CD4-positive, alpha-beta T cell treated with Interleukin-10 for 1 hour (primary cell): ENCODE data around the gene CAMK1G.

Source experiments
- DNase-seq: peaks from one replicate; pipeline ENCODE4 v3.0.0-alpha.2; 2020

CAMK1G gene

DNA sequence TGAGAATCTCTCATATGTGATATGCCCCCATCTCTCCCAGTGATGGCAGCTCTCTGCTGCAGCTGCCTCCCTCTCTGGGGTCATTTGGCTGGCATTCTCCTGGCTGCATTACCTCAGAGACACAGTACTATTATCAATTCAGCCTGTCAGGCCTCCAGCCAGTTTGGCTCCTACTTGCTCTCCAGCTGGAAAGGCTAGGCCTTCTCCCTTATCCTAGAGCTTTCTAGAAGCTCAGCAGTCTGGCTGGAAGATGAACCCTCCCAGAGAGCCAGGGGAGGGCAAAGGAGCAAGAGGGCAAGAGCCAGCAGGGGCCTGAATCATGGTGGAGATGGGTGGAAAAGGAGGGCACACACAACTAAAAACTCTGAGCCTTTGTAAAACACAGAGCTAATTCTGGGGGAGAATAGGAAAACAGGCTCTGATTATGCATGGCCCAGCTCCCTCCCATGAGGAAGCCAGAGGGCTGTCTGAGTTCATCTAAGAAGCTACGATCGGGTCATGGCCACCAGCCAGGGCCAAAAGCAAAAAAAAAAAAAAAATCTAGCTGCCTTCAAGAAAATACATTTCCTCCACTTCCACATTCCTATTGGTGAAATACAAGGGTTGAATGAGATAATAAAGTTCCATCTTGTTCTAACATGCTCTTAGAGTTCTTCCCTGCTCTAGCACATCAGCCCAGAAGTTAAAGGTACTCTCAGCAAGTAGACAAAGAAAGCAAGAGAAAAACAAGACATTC is 59.9 kb downstream of the CAMK1G start:
- no peak for DNase-seq

- no peak for DNase-seq
These were observed 62.3 kb downstream of the CAMK1G start for GRCh38 chr1:209645574-209646452.

DNA sequence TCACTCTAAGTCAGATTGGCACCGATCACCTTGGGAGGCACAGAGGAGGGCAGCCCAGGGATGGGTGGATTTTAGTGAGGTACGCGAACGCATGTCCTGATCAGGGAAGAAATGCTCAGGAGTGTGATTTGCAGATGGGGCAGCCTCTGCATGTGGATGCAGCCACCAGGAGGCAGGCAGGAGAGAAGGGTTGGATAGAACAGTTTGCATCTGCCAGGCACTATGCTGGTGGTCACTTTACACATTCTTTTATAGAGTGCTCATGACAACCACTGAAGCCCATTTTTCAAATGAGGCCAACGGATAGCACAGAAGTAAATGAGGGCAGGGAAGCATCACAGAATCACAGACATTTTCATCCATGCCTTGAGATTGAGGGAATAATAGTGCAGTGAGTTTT is 63.0 kb downstream of the CAMK1G start:
- DNase-seq, result no peak

- no peak for DNase-seq
These were observed 63.6 kb downstream of the CAMK1G start for GRCh38 chr1:209647156-209647555.

- DNase-seq, result no peak
These were observed 64.8 kb downstream of the CAMK1G start for GRCh38 chr1:209648346-209648745.

DNA sequence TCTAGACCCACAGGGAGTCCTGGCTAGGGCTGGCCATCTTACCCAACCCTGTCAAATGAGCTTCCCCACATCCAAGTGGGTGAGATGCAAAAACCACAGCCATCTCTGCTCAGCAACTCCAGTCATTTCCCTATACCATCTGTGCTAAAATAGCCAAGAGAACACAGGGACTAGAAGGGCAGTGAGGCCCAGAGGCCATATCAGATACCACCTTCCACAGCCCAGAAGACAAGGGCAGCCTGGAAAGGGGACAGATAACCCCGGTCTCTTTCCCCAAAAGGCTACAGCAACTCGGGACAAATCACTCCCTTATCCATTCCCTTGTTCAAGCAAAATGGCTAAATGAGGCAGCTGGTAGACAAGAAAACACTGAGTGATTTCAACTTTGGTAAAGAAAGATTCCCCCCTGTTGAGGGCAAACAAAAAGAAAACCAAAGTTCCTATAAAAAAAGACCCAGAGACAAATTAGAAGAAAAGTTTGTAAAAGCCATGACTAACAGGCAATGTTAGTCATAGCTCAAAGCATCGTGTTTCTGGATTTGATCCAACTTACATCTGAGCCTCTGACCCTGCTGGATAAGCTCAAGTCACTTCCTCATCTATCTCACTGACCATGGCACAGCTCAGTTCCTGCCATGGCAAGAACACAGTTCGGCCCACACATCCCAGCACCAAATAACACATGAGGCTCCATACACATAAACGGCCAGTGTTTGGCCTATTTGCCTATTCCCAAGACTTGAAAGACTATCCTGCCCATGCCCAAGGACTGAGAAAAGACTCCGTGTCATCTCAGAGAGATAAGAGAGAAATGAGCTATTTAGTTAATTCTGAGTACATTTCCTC is 65.6 kb downstream of the CAMK1G start:
- no peak for DNase-seq

DNA sequence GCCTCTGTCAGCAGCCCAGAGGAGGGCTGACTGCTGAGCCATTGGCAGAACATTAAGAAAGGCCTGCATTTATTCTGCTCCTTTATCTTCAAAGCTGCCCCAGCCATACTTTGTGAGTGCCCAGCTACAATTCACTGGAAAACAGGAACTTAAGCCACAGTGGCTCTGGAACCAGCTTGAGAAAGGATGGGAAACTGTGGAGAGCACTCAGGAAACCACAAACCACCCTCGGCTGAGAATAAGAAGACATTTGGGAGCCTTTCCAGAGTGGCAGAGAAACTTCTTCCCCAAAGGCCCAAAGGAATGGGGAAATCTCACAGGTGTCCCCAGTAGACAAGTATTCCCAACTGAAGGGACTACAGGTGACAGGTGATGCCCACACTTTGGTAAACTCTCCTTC is 66.9 kb downstream of the CAMK1G start:
- no peak for DNase-seq

GRCh38 chr1:209651138-209651587 is 67.6 kb downstream of the CAMK1G start:
- DNase-seq, result peak; percentile 54

- no peak for DNase-seq
These were observed 68.7 kb downstream of the CAMK1G start, which contains the start of gene LAMB3 for GRCh38 chr1:209652121-209652735. TSS of gene LAMB3 (minus strand) at chr1:209652425. CDS start at chr1:209650944, 1,481 bp downstream.

DNA sequence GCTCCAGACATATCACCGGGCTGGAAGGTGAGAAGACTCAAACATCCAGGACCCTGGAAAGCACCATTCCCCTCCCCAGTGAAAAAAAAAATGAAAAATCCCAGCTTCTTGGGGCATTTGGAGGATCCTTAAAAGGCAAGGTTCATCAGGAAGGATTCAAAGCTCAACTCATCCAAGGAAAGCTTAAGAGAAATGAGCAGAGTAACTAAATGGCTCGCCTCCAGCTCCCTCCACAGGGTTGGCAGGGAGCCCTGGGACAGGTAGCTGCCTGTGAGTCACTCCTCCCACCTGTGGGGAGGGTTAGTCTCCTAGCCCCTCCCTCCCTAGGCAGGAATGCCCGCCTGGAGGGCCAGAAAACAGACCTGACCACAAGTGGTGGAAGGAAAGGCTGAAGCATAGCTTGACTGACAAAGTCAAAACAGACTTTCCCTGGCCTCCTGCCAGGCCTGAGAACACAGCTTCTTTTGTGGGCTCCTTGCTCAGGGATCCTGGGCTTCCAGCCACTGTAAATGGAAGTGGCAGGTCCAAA is 69.4 kb downstream of the CAMK1G start:
- DNase-seq, result peak; percentile 22

- no peak for DNase-seq
These were observed 70.4 kb downstream of the CAMK1G start for GRCh38 chr1:209653915-209654351.

DNA sequence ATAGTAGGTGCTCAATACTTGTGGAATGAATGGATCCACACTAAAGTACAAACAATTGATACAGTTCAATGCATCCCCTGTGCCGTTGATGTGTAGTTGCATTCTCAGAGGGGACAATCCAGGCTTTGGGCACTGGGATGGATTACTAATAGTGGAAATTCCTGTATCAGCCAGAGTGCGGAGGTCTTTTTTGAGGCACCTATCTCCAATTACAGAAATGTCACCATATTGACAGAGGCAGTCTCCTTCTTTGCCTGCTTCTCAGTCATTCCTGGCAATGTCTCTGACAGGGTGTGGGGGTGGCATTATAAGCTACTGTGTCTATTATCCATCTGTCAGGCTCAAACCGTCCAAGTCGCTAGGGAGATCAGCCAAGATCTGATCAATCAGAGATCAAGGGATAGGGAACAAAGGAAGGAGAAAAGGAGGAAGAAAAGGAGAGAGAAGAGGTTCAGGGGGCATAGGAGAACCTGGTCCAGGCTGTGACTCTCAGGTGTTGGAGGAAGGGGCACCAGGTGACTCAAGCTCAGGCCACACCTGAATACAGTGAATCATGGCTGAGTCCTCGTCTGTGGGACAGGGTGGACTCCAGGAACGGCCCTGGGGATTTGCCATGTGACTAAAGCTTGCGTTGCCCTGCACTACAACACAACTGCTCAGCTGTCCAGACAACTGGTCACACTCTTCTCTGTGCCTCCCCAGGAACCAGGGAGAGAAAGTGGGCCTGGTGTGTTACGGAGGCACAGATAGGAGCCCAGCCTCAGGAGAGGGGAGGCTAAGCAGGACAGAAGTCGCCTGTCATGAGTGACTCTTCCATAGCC is 72.1 kb downstream of the CAMK1G start:
- DNase-seq, result no peak

GRCh38 chr1:209657140-209657879 is 73.8 kb downstream of the CAMK1G start:
- peak; percentile 28 for DNase-seq

GRCh38 chr1:209657918-209658317 is 74.4 kb downstream of the CAMK1G start:
- no peak for DNase-seq

DNA sequence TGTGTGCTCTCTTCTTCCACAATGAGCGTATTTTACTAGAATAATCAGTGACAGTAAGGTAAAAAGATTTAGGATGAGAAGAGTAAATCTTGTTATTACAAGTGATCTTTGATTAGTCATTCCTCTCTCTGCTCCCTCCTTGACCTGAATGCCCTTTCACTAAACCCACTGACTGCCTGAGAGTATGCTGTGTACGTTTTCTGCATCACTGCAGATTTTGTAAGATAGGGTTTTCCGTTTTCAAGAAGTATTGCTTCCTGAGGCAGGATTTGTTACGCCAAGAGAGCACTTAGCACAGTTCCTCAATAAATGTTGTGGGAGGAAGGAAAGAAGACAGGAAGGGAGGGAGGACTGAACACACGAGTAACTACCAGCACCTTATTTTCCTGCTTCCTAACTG is 76.4 kb downstream of the CAMK1G start:
- peak; percentile 22 for DNase-seq

DNA sequence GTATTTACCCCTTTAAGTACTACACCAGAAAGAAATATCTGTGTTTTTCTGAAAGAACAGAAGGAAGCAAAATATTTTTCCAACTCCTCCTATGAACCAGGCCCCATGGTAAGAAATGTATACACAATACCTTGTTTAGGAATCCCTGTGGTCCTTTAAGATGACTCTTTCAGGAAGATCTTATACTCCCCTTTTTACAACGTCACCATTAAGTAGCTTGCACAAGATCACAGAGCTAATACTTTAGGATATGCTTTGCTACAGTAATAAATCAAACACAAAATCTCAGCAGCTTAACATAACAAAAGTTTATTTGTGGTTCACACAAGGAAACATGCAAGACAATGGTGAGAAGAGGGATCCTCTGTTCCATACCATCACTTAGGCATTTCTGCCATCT is 77.6 kb downstream of the CAMK1G start:
- no peak for DNase-seq

DNA sequence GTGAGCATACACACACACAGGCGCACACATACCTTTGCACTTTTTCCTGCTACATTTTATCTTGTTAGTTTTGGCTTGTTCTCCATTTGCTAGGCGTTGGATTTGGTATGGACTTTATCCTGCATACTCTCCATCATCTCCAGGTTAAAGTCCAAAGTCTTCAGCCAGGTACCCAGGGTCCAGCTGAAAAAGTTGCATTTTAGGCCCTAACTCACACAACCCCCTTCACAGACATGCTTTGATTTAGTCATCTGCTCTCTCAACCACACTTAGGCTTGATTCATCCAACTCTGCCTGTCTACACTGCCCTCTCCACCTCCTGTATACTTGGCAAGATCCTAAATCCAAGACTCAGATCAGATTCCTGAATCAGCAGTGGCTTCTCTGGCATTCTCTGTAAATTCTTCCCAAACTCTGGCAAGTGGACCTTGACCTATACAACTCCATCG is 79.4 kb downstream of the CAMK1G start:
- DNase-seq, result no peak
